Measurements from ENCODE around the gene FAM110D. TPM values are rescaled to one million over a fixed set of nuclear protein-coding genes. Genes with fewer than 3 reads are reported as not detected.

The FAM110D gene
- total RNA-seq, 1 experiment from 2014 or later = 0.46 TPM

DNA sequence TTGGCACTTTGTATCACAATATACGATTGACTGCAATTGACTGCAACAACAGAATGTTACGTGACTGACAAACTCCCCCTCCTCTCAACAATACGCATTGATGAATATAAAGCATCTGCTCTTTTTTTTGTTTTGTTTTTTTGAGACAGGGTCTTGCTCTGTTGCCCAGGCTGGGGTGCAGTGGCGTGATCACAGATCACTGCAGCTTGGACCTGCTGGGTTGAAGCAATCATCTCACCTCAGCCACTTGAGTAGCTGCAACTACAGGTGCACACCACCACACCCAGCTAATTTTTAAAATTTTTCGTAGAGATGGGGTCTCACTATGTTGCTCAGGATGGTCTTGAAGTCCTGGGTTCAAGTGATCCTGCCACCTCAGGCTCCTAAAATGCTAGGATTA is 53.8 kb downstream of the FAM110D start:
- no CpG with 5 or more reads among the region's 5 CpGs for whole genome bisulfite sequencing (ENCODE audit: extremely low coverage, insufficient read length, low lambda C conversion rate)
- H3K4me1 ChIP-seq (ENCODE audit: insufficient read depth, low read length) = no peaks in the 10 kb centered on the region

More for the DNA sequence above, 53.8 kb downstream of the FAM110D start:
- Histone ChIP-seq H3K4ac (ENCODE audit: low read depth, low read length) (no peak overlapping the region), H4K20me1 (ENCODE audit: control insufficient read depth, insufficient read depth, insufficient read length) (no peaks in the 10 kb centered on the region), H2BK15ac (ENCODE audit: low read depth, low read length) (no peak overlapping the region), H3K79me2 (ENCODE audit: insufficient read depth, low read length) (no peaks in the 10 kb centered on the region), H3K56ac (ENCODE audit: insufficient read length, low read depth, low read length) (no peak overlapping the region), H2BK12ac (ENCODE audit: insufficient read length, low read depth, low read length) (no peak overlapping the region), H3K23ac (ENCODE audit: insufficient read length, low read depth, low read length) (no peak overlapping the region), H4K8ac (replicated peaks; ENCODE audit: insufficient read length, low read depth, low read length) (no peak overlapping the region), H3K27ac (ENCODE audit: insufficient read length, low read depth, low read length) (no peak overlapping the region), H3K23me2 (ENCODE audit: insufficient read length, low read depth, low read length, poor library complexity, severe bottlenecking) (no peaks in the 10 kb centered on the region), H3K9me3 (ENCODE audit: control insufficient read depth, low read depth, low read length) (no peaks in the 10 kb centered on the region), H3T11ph (ENCODE audit: low read length) (no peak overlapping the region), H3K18ac (ENCODE audit: insufficient read length, low read depth, low read length) (no peak overlapping the region), H4K91ac (ENCODE audit: insufficient read length, low read depth, low read length) (no peak overlapping the region), H3K14ac (ENCODE audit: insufficient read depth, low read length) (no peak overlapping the region), H3K4me2 (ENCODE audit: insufficient read depth, insufficient read length, low read length) (no peak overlapping the region), H2AFZ (ENCODE audit: low read length) (no peak overlapping the region), H2AK5ac (ENCODE audit: insufficient read length, low read length) (no peak overlapping the region), H2BK5ac (ENCODE audit: insufficient read length, low read length) (no peak overlapping the region), H3K79me1 (ENCODE audit: insufficient read depth, low read depth, low read length, poor library complexity, severe bottlenecking) (no peaks in the 10 kb centered on the region), H2BK120ac (ENCODE audit: low read depth, low read length, poor library complexity, severe bottlenecking) (no peak overlapping the region), H3K9ac (ENCODE audit: extremely low read depth, insufficient read length, low read length) (no peak overlapping the region), H3K27me3 (ENCODE audit: insufficient read depth, low read length) (no peaks in the 10 kb centered on the region), H4K5ac (ENCODE audit: insufficient read length, low read depth, low read length) (no peak overlapping the region), H2BK20ac (ENCODE audit: low read depth, low read length, poor library complexity, severe bottlenecking) (no peak overlapping the region)
- DNase-seq = no peak
- TF ChIP-seq, protein P1, sequence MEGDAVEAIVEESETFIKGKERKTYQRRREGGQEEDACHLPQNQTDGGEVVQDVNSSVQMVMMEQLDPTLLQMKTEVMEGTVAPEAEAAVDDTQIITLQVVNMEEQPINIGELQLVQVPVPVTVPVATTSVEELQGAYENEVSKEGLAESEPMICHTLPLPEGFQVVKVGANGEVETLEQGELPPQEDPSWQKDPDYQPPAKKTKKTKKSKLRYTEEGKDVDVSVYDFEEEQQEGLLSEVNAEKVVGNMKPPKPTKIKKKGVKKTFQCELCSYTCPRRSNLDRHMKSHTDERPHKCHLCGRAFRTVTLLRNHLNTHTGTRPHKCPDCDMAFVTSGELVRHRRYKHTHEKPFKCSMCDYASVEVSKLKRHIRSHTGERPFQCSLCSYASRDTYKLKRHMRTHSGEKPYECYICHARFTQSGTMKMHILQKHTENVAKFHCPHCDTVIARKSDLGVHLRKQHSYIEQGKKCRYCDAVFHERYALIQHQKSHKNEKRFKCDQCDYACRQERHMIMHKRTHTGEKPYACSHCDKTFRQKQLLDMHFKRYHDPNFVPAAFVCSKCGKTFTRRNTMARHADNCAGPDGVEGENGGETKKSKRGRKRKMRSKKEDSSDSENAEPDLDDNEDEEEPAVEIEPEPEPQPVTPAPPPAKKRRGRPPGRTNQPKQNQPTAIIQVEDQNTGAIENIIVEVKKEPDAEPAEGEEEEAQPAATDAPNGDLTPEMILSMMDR (conservative IDR thresholded peaks at IDR 0.05) = no peak
- H3K27me3 Mint-ChIP-seq (ENCODE audit: low read depth) = peaks cover 4% of the 10 kb centered on the region
- H3K36me3 Mint-ChIP-seq (ENCODE audit: insufficient read depth in 1 of 3, low read depth in 3 of 3) = no peaks in the 10 kb centered on the region
- no peak overlapping the region for H3K4me3 Mint-ChIP-seq
- no peak overlapping the region for H3K27ac Mint-ChIP-seq
- peaks cover 6 to 7% of the 10 kb centered on the region in 2 experiments; a peak in 3 of 4 replicates for H3K4me1 Mint-ChIP-seq
- H3K9me3 Mint-ChIP-seq = no peaks in the 10 kb centered on the region

Data from H9 (cell line).